B cell (primary cell): ENCODE measurements around the gene IGLON5. TPM values are rescaled to one million over a fixed set of nuclear protein-coding genes. Genes with fewer than 3 reads are reported as not detected.

Experiments used
- ATAC-seq: fragments of 200-7000 bp; cut with Tn5 transposase; one replicate; pipeline ENCODE4 v1.10.0; 2021; ENCODE audit warnings: low read depth, mild to moderate bottlenecking, moderate number of reproducible peaks, moderate library complexity
- CTCF ChIA-PET: fragments of 350-600 bp; sonication (Branson Sonifier 250); formaldehyde crosslinking; loops from one replicate; lab custom pipeline; 2021; ENCODE audit warnings: antibody characterized with exemption, inconsistent platforms; lab: Charles Lee
- POLR2A ChIA-PET: fragments of 350-600 bp; sonication (Branson Sonifier 250); formaldehyde crosslinking; loops from one replicate; lab custom pipeline; 2021; ENCODE audit warnings: antibody characterized with exemption; lab: Charles Lee
- DNase-seq: peaks from one replicate; pipeline ENCODE4 v3.0.0; 2013
- H2AFZ ChIP-seq: 2 replicates; pipeline ENCODE4 v1.6.1; 2012; ENCODE audit warnings: mild to moderate bottlenecking, low read depth, low read length; ENCODE audit not compliant: insufficient read depth, poor library complexity, severe bottlenecking
- H3K27ac ChIP-seq, 2 donors: 1 replicate in 1 of 2; 2 replicates in 1 of 2; pipeline ENCODE4 v1.5.1; 2012 to 2013; ENCODE audit warnings: low read length in 2 of 2, mild to moderate bottlenecking in 2 of 2, moderate library complexity in 1 of 2
- H3K27me3 ChIP-seq, 4 experiments: fragments of 200-600 bp in 1 of 4; sonication (generic) in 1 of 4; replicated peaks in 1 of 4; 1 replicate in 2 of 4; 2 replicates in 2 of 4; pipeline versions ENCODE4 v1.6.1 to v1.7.0; 2013 to 2016; ENCODE audit warnings: low read length in 3 of 4, mild to moderate bottlenecking in 2 of 4, mixed read lengths in 1 of 4, moderate library complexity in 1 of 4; ENCODE audit not compliant: insufficient read depth in 4 of 4, control insufficient read depth in 3 of 4; ENCODE audit errors: control extremely low read depth in 1 of 4
- H3K36me3 ChIP-seq, 2 experiments: replicated peaks in 1 of 2; 1 replicate in 1 of 2; 2 replicates in 1 of 2; pipeline versions ENCODE4 v1.6.1 to v1.7.1; 2013; ENCODE audit warnings: low read length in 1 of 2; ENCODE audit not compliant: insufficient read depth in 2 of 2, control insufficient read depth in 1 of 2; ENCODE audit errors: control extremely low read depth in 1 of 2, extremely low read depth in 1 of 2
- H3K4me1 ChIP-seq, 2 donors: fragments of 200-600 bp in 1 of 2; sonication (generic) in 1 of 2; 1 replicate in 1 of 2; 2 replicates in 1 of 2; pipeline versions ENCODE4 v1.5.1 to v1.6.1; 2013 to 2017; ENCODE audit warnings: low read length in 2 of 2; ENCODE audit not compliant: control insufficient read depth in 2 of 2, insufficient read depth in 2 of 2
- H3K4me2 ChIP-seq: replicated peaks from 2 replicates; pipeline ENCODE3; 2012; ENCODE audit warnings: mild to moderate bottlenecking, low read depth, low read length; ENCODE audit not compliant: poor library complexity, severe bottlenecking
- H3K4me3 ChIP-seq, 5 experiments: fragments of 200-600 bp in 1 of 5; sonication (generic) in 1 of 5; 1 replicate in 3 of 5; 2 replicates in 2 of 5; pipeline versions ENCODE4 v1.5.1 to v1.7.0; 2011 to 2016; ENCODE audit warnings: low read length in 4 of 5, mild to moderate bottlenecking in 4 of 5, low read depth in 2 of 5, control low read depth in 1 of 5, moderate library complexity in 1 of 5; ENCODE audit not compliant: insufficient read depth in 1 of 5; ENCODE audit errors: control extremely low read depth in 1 of 5, extremely low read depth in 1 of 5
- H3K79me2 ChIP-seq: fragments of 200-600 bp; sonication (generic); one replicate; pipeline ENCODE4 v1.6.0; 2016; ENCODE audit warnings: low read length; ENCODE audit not compliant: control insufficient read depth, insufficient read depth
- H3K9ac ChIP-seq: fragments of 200-600 bp; sonication (generic); 2 replicates; pipeline ENCODE4 v1.6.1; 2017; ENCODE audit warnings: mild to moderate bottlenecking, low read length, moderate library complexity
- H3K9me3 ChIP-seq, 3 donors: one replicate each; pipeline versions ENCODE4 v1.6.1 to v1.7.1; 2013; ENCODE audit warnings: low read length in 2 of 3; ENCODE audit not compliant: control insufficient read depth in 2 of 3, insufficient read depth in 1 of 3; ENCODE audit errors: control extremely low read depth in 1 of 3
- H4K20me1 ChIP-seq: 2 replicates; pipeline ENCODE4 v1.6.0; 2012; ENCODE audit warnings: mild to moderate bottlenecking, low read length; ENCODE audit not compliant: insufficient read depth, control insufficient read depth, poor library complexity, severe bottlenecking
- H3K27ac Mint-ChIP-seq: one replicate; pipeline ENCODE4 v1.8.0; 2021; ENCODE audit warnings: mixed read lengths
- H3K27me3 Mint-ChIP-seq: one replicate; pipeline ENCODE4 v1.8.0; 2021; ENCODE audit warnings: mixed read lengths
- H3K4me1 Mint-ChIP-seq: one replicate; pipeline ENCODE4 v1.8.0; 2021; ENCODE audit warnings: mixed read lengths
- H3K4me3 Mint-ChIP-seq: one replicate; pipeline ENCODE4 v1.8.0; 2021; ENCODE audit warnings: mixed read lengths
- H3K9me3 Mint-ChIP-seq: one replicate; pipeline ENCODE4 v1.8.0; 2022; ENCODE audit warnings: mixed read lengths; ENCODE audit not compliant: insufficient read depth
- CTCF ChIP-seq: fragments of 200-600 bp; IDR thresholded peaks from one replicate; pipeline ENCODE4 v1.8.0; 2022; ENCODE audit warnings: antibody characterized with exemption, mild to moderate bottlenecking
- EZH2 ChIP-seq: IDR thresholded peaks from 2 replicates; pipeline ENCODE4 v1.6.1; 2012; ENCODE audit warnings: borderline replicate concordance, low read depth, mild to moderate bottlenecking, moderate library complexity, low read length; ENCODE audit not compliant: insufficient read depth, poor library complexity, severe bottlenecking
- WGBS: methylation state at CpG from one replicate; pipeline ENCODE4 v1.1.5; 2013; ENCODE audit warnings: missing lambda C conversion rate; ENCODE audit not compliant: insufficient coverage; 5-methylcytosine and 5-hydroxymethylcytosine counted together
- intact Hi-C: fragments of 100-400 bp; cut with micrococcal nuclease; formaldehyde crosslinking; loops from one replicate; pipeline ENCODE4 v1.10.0; 2022
- polyA plus RNA-seq: library from polyadenylated mRNA; depleted of rRNA; stranded (reverse); fragments of >200 nt; gene quantifications from 2 replicates; pipeline ENCODE4 v1.2.3, GENCODE V29; 2012
- total RNA-seq, 2 donors: library from RNA; stranded (reverse); fragments of 120-200 nt in 1 of 2; gene quantifications; 1 replicate in 1 of 2; 2 replicates in 1 of 2; pipeline versions ENCODE4 v1.2.3 to v1.2.4, GENCODE V29; 2013 to 2022

IGLON5 gene
- total and polyA plus RNA-seq, 2 donors (not counting 1 experiment from before 2014, with no cell fraction given) = not detected

DNA sequence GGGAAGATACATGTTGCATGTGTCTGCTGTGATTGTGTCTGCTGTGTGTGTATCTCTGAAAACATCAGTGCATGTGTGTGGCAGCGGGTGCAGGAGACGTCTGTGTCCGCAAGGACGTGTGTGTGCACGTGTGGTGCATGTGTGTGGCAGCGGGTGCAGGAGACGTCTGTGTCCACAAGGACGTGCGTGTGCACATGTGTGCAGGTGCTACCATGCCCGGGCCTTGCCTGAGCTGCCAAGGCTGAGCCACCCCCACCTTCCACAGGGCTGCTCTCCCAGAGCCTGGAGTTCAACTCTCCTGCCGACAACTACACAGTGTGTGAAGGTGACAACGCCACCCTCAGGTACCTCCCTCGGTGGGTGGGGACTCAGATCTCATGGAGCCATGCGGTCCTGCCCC is 10.4 kb downstream of the IGLON5 start:
- H2AFZ ChIP-seq = no peak overlapping the region
- CTCF ChIA-PET = no interaction called here
- peaks cover 0 to 3% of the 10 kb centered on the region in 2 donors for H3K4me1 ChIP-seq
- H4K20me1 ChIP-seq = no peaks in the 10 kb centered on the region
- no peak overlapping the region for H3K4me3 Mint-ChIP-seq
- H3K4me3 ChIP-seq = no peak overlapping the region
- no peaks in the 10 kb centered on the region for H3K36me3 ChIP-seq
- H3K9me3 ChIP-seq = peaks cover 0 to 8% (median 0%) of the 10 kb centered on the region in 3 donors
- H3K79me2 ChIP-seq = no peaks in the 10 kb centered on the region
- TF ChIP-seq EZH2 (no peak), CTCF (no peak)
- no peaks in the 10 kb centered on the region for H3K9me3 Mint-ChIP-seq
- H3K27ac Mint-ChIP-seq = no peak overlapping the region
- H3K4me1 Mint-ChIP-seq = peaks cover 3% of the 10 kb centered on the region
- peaks cover 60% of the 10 kb centered on the region for H3K27me3 Mint-ChIP-seq
- no peak overlapping the region for H3K27ac ChIP-seq
- H3K27me3 ChIP-seq = peaks cover 0 to 19% (median 11%) of the 10 kb centered on the region in 4 experiments
- 93% methylated on average over 11 of the region's 14 CpGs for WGBS
- DNase-seq (no peak), ATAC-seq (no peak)
- POLR2A ChIA-PET = no interaction called here
- H3K9ac ChIP-seq = no peak overlapping the region
- no peak overlapping the region for H3K4me2 ChIP-seq
- intact Hi-C loops = no loop called here

- Histone ChIP-seq H2AFZ (no peak overlapping the region), H3K4me1 (peaks cover 12 to 20% of the 10 kb centered on the region in 2 donors), H3K9me3 (peaks cover 0 to 19% (median 0%) of the 10 kb centered on the region in 3 donors), H3K4me3 (no peak overlapping the region), H3K27ac (no peak overlapping the region), H3K9ac (no peak overlapping the region), H4K20me1 (no peaks in the 10 kb centered on the region), H3K4me2 (no peak overlapping the region), H3K79me2 (no peaks in the 10 kb centered on the region), H3K27me3 (peaks cover 0 to 36% (median 23%) of the 10 kb centered on the region in 4 experiments), H3K36me3 (no peaks in the 10 kb centered on the region)
- Mint-ChIP-seq H3K4me1 (peaks cover 11% of the 10 kb centered on the region), H3K27ac (no peak overlapping the region), H3K4me3 (no peak overlapping the region), H3K9me3 (no peaks in the 10 kb centered on the region), H3K27me3 (peaks cover 59% of the 10 kb centered on the region)
- intact Hi-C loops = no loop called here
- whole genome bisulfite sequencing = 82% methylated on average over 22 of the region's 29 CpGs
- ChIA-PET CTCF (no interaction called here), POLR2A (no interaction called here)
- TF ChIP-seq EZH2 (no peak), CTCF (no peak)
- DNase-seq (no peak), ATAC-seq (no peak)
Observed at GRCh38 chr19:51323481-51324166, 12.2 kb downstream of the IGLON5 start.
